Ramos (cell line): Measurements from ENCODE around the gene ZNF615.
"Not testable (repeated sequence)": the region's sequence is repeated elsewhere in the genome, so short reads cannot be mapped to it uniquely, and the experiment has no call there.

Experiments
- in situ Hi-C: fragments of 300-500 bp; cut with MboI; formaldehyde crosslinking; loops from one replicate; pipeline ENCODE4 v1.14.3; 2022; ENCODE audit warnings: low sequenced_read_pairs; ENCODE audit not compliant: unreplicated experiment

Gene ZNF615

GRCh38 chr19:51980926-51981325, 27.1 kb downstream of the ZNF615 start:
- in situ Hi-C loops, result not testable (repeated sequence)

- in situ Hi-C loops, result no loop called here
These were observed 27.8 kb downstream of the ZNF615 start for GRCh38 chr19:51980116-51980736.

- in situ Hi-C loops, result no loop called here
These were observed 29.1 kb downstream of the ZNF615 start for GRCh38 chr19:51978882-51979281.

GRCh38 chr19:51977346-51977745, 30.7 kb downstream of the ZNF615 start:
- in situ Hi-C loops, result no loop called here

- in situ Hi-C loops, result no loop called here
These were observed 31.2 kb downstream of the ZNF615 start for GRCh38 chr19:51976852-51977251.

GRCh38 chr19:51975787-51976186, 32.2 kb downstream of the ZNF615 start:
- in situ Hi-C loops, result not testable (repeated sequence)

- in situ Hi-C loops, result no loop called here
These were observed 36.4 kb downstream of the ZNF615 start for GRCh38 chr19:51971624-51972023.

- in situ Hi-C loops, result no loop called here
These were observed 37.3 kb downstream of the ZNF615 start for GRCh38 chr19:51970718-51971117.

GRCh38 chr19:51965583-51965982, 42.4 kb downstream of the ZNF615 start:
- in situ Hi-C loops, result no loop called here

- in situ Hi-C loops, result not testable (repeated sequence)
These were observed 47.3 kb downstream of the ZNF615 start for GRCh38 chr19:51960621-51961233.

- in situ Hi-C loops, result no loop called here
These were observed 48.2 kb downstream of the ZNF615 start for GRCh38 chr19:51959791-51960190.

- in situ Hi-C loops, result not testable (repeated sequence)
These were observed 50.2 kb downstream of the ZNF615 start for GRCh38 chr19:51957846-51958245.

GRCh38 chr19:51948975-51949374, 59.0 kb downstream of the ZNF615 start:
- in situ Hi-C loops, result no loop called here

GRCh38 chr19:51946602-51947001, 61.4 kb downstream of the ZNF615 start:
- in situ Hi-C loops, result no loop called here

GRCh38 chr19:51944798-51945552, 63.0 kb downstream of the ZNF615 start:
- in situ Hi-C loops, result no loop called here
